ENCODE measurements around the gene C9orf153. TPM values are rescaled to one million over a fixed set of nuclear protein-coding genes. Genes with fewer than 3 reads are reported as not detected.

Gene C9orf153
- total RNA-seq, 1 experiment from 2014 or later: 0.17 TPM

- Histone ChIP-seq H2AK5ac (ENCODE audit: insufficient read length, low read length) (no peak overlapping the region), H3K79me1 (ENCODE audit: insufficient read depth, low read depth, low read length, poor library complexity, severe bottlenecking) (peaks cover 3% of the 10 kb centered on the region), H2BK120ac (ENCODE audit: low read depth, low read length, poor library complexity, severe bottlenecking) (no peak overlapping the region), H3K79me2 (ENCODE audit: insufficient read depth, low read length) (peaks cover 3% of the 10 kb centered on the region; the same call in 1 of the 2 replicates), H2BK12ac (ENCODE audit: insufficient read length, low read depth, low read length) (no peak overlapping the region), H2BK20ac (ENCODE audit: low read depth, low read length, poor library complexity, severe bottlenecking) (no peak overlapping the region), H4K5ac (ENCODE audit: insufficient read length, low read depth, low read length) (no peak overlapping the region), H2AFZ (ENCODE audit: low read length) (no peak overlapping the region), H4K20me1 (ENCODE audit: control insufficient read depth, insufficient read depth, insufficient read length) (no peaks in the 10 kb centered on the region), H2BK5ac (ENCODE audit: insufficient read length, low read length) (no peak overlapping the region), H3K23ac (ENCODE audit: insufficient read length, low read depth, low read length) (no peak overlapping the region), H3K9ac (ENCODE audit: extremely low read depth, insufficient read length, low read length) (no peak overlapping the region), H3K9me3 (ENCODE audit: control insufficient read depth, low read depth, low read length) (peaks cover 4% of the 10 kb centered on the region), H3K23me2 (ENCODE audit: insufficient read length, low read depth, low read length, poor library complexity, severe bottlenecking) (no peaks in the 10 kb centered on the region), H3K4ac (ENCODE audit: low read depth, low read length) (no peak overlapping the region), H3T11ph (ENCODE audit: low read length) (no peak overlapping the region), H2BK15ac (ENCODE audit: low read depth, low read length) (no peak overlapping the region), H3K56ac (ENCODE audit: insufficient read length, low read depth, low read length) (no peak overlapping the region), H3K27ac (ENCODE audit: insufficient read length, low read depth, low read length) (no peak overlapping the region), H3K14ac (ENCODE audit: insufficient read depth, low read length) (no peak overlapping the region), H3K4me2 (ENCODE audit: insufficient read depth, insufficient read length, low read length) (no peak overlapping the region), H3K4me1 (ENCODE audit: insufficient read depth, low read length) (no peaks in the 10 kb centered on the region), H3K18ac (ENCODE audit: insufficient read length, low read depth, low read length) (no peak overlapping the region), H4K8ac (replicated peaks; ENCODE audit: insufficient read length, low read depth, low read length) (no peak overlapping the region), H4K91ac (ENCODE audit: insufficient read length, low read depth, low read length) (no peak overlapping the region), H3K27me3 (ENCODE audit: insufficient read depth, low read length) (no peaks in the 10 kb centered on the region)
- DNase-seq: no peak
- no CpG with 5 or more reads among the region's 4 CpGs for WGBS (ENCODE audit: extremely low coverage, insufficient read length, low lambda C conversion rate)
- H3K27me3 Mint-ChIP-seq (ENCODE audit: low read depth): no peaks in the 10 kb centered on the region
- H3K36me3 Mint-ChIP-seq (ENCODE audit: insufficient read depth in 1 of 3, low read depth in 3 of 3): peaks cover 24 to 34% (median 29%) of the 10 kb centered on the region in 3 experiments
- H3K9me3 Mint-ChIP-seq: no peaks in the 10 kb centered on the region
- TF ChIP-seq, protein P1, sequence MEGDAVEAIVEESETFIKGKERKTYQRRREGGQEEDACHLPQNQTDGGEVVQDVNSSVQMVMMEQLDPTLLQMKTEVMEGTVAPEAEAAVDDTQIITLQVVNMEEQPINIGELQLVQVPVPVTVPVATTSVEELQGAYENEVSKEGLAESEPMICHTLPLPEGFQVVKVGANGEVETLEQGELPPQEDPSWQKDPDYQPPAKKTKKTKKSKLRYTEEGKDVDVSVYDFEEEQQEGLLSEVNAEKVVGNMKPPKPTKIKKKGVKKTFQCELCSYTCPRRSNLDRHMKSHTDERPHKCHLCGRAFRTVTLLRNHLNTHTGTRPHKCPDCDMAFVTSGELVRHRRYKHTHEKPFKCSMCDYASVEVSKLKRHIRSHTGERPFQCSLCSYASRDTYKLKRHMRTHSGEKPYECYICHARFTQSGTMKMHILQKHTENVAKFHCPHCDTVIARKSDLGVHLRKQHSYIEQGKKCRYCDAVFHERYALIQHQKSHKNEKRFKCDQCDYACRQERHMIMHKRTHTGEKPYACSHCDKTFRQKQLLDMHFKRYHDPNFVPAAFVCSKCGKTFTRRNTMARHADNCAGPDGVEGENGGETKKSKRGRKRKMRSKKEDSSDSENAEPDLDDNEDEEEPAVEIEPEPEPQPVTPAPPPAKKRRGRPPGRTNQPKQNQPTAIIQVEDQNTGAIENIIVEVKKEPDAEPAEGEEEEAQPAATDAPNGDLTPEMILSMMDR (conservative IDR thresholded peaks at IDR 0.05): no peak
- H3K4me3 Mint-ChIP-seq: no peak overlapping the region
- no peak overlapping the region for H3K27ac Mint-ChIP-seq
- H3K4me1 Mint-ChIP-seq: no peaks in the 10 kb centered on the region
These were observed 12.8 kb upstream of the C9orf153 start for GRCh38 chr9:86272221-86272620.

Data from H9 (cell line).